Chondrocyte (in vitro differentiated cells): ENCODE results near the gene CAMK2N2. TPM values are rescaled to one million over a fixed set of nuclear protein-coding genes. Genes with fewer than 3 reads are reported as not detected.

Source experiments
- DNase-seq: peaks from one replicate; pipeline ENCODE4 v3.0.0; 2021; ENCODE audit warnings: mixed read lengths, low spot score
- H3K27ac Mint-ChIP-seq: one replicate; pipeline ENCODE4 v1.8.0; 2021; ENCODE audit warnings: mild to moderate bottlenecking, moderate library complexity, mixed read lengths; ENCODE audit not compliant: unreplicated experiment
- H3K27me3 Mint-ChIP-seq: 2 replicates; pipeline ENCODE4 v1.8.0; 2021; ENCODE audit warnings: low read depth, mixed read lengths
- H3K36me3 Mint-ChIP-seq: 2 replicates; pipeline ENCODE4 v1.8.0; 2021; ENCODE audit warnings: low read depth, mixed read lengths
- H3K4me1 Mint-ChIP-seq: 2 replicates; pipeline ENCODE4 v1.8.0; 2021; ENCODE audit warnings: low read depth, mild to moderate bottlenecking, mixed read lengths
- H3K4me3 Mint-ChIP-seq: one replicate; pipeline ENCODE4 v1.8.0; 2021; ENCODE audit warnings: mild to moderate bottlenecking, moderate library complexity, mixed read lengths; ENCODE audit not compliant: unreplicated experiment
- H3K9me3 Mint-ChIP-seq: 2 replicates; pipeline ENCODE4 v1.8.0; 2021; ENCODE audit warnings: low read depth, mixed read lengths
- total RNA-seq: library from RNA; stranded (reverse); gene quantifications from 3 replicates; pipeline ENCODE4 v1.2.1, GENCODE V29; 2021
- TF ChIP-seq, protein P1 (sequence below): fragments of 200-600 bp; sonication (generic); IDR thresholded peaks from 2 replicates; pipeline ENCODE4 v1.5.0; 2021; ENCODE audit warnings: antibody characterized with exemption, mild to moderate bottlenecking, moderate library complexity

Gene CAMK2N2
- total RNA-seq, 1 donor from 2014 or later = 3.2 TPM

DNA sequence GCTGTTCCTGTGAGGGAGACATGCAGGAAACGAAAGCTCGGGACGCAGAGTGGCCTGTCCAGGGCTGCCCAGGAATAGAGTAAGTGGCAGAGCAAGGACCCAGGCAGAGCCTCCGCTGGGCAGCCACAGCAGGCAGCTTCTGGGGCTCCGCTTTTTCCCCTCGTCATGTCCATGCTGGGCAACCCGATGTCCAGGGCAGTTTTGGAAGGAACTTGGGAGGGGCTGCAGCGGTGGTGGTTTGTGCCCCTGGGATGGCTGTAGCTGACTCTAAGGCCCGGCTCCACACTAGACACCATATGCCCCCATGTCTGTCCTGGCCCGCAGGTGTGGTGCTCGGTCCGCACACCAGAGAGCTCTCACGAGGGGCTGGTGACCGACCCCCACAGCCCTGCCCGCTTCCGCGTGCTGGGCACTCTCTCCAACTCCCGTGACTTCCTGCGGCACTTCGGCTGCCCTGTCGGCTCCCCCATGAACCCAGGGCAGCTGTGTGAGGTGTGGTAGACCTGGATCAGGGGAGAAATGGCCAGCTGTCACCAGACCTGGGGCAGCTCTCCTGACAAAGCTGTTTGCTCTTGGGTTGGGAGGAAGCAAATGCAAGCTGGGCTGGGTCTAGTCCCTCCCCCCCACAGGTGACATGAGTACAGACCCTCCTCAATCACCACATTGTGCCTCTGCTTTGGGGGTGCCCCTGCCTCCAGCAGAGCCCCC, 30.5 kb upstream of the CAMK2N2 start:
- Mint-ChIP-seq H3K9me3 (no peaks in the 10 kb centered on the region), H3K4me3 (no peak overlapping the region), H3K4me1 (no peaks in the 10 kb centered on the region), H3K36me3 (no peaks in the 10 kb centered on the region), H3K27me3 (no peaks in the 10 kb centered on the region), H3K27ac (no peak overlapping the region)
- DNase-seq = peak; percentile 86
- TF ChIP-seq, protein P1, sequence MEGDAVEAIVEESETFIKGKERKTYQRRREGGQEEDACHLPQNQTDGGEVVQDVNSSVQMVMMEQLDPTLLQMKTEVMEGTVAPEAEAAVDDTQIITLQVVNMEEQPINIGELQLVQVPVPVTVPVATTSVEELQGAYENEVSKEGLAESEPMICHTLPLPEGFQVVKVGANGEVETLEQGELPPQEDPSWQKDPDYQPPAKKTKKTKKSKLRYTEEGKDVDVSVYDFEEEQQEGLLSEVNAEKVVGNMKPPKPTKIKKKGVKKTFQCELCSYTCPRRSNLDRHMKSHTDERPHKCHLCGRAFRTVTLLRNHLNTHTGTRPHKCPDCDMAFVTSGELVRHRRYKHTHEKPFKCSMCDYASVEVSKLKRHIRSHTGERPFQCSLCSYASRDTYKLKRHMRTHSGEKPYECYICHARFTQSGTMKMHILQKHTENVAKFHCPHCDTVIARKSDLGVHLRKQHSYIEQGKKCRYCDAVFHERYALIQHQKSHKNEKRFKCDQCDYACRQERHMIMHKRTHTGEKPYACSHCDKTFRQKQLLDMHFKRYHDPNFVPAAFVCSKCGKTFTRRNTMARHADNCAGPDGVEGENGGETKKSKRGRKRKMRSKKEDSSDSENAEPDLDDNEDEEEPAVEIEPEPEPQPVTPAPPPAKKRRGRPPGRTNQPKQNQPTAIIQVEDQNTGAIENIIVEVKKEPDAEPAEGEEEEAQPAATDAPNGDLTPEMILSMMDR = no peak

DNA sequence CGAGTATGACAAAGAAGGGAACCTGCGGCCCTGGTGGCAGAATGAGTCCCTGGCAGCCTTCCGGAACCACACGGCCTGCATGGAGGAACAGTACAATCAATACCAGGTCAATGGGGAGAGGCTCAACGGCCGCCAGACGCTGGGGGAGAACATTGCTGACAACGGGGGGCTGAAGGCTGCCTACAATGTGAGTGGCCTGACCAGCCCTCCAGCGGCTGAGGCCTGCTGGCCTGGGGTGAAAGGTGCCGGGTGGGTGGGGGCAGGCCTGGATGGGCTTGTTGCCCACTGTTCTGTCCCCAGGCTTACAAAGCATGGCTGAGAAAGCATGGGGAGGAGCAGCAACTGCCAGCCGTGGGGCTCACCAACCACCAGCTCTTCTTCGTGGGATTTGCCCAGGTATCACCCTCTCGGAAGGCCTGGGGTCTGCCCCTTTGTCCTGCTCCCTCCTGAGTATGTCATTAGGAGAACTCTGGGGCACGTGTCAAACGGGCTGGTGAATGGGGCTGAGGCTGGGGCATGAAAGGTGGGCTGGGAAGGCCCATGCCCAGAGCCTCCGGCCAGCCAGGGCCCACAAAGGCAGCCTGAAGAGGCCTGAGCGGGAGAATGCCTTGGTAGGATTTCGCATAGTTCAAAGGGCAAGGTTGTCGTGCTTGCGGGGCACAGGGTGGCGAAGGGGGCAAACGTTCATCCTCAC, 29.8 kb upstream of the CAMK2N2 start:
- TF ChIP-seq, protein P1 = no peak
- peak; percentile 75 for DNase-seq
- H3K4me3 Mint-ChIP-seq = no peak overlapping the region
- peaks cover 2% of the 10 kb centered on the region for H3K27me3 Mint-ChIP-seq
- H3K4me1 Mint-ChIP-seq = no peaks in the 10 kb centered on the region
- H3K9me3 Mint-ChIP-seq = no peaks in the 10 kb centered on the region
- H3K36me3 Mint-ChIP-seq = no peaks in the 10 kb centered on the region
- H3K27ac Mint-ChIP-seq = no peak overlapping the region

DNA sequence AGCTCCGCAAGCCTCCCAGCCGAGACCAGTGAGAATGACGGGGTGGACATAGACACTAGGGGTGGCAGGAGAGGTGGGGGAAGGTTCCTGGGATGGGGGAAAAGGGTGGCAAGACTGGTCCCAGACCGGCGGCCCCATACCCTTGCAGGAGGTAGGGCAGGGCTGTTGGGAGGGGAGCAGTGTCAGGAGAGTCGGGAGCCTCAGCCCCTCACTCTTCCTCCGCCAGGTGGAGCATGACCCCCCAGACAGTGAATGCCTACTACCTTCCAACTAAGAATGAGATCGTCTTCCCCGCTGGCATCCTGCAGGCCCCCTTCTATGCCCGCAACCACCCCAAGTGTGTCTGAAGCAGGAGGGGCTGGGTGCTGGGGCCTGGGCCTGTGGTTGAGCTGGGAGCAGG, 29.0 kb upstream of the CAMK2N2 start:
- peak; percentile 71 for DNase-seq
- H3K4me1 Mint-ChIP-seq = no peaks in the 10 kb centered on the region
- no peaks in the 10 kb centered on the region for H3K36me3 Mint-ChIP-seq
- no peaks in the 10 kb centered on the region for H3K9me3 Mint-ChIP-seq
- H3K4me3 Mint-ChIP-seq = no peak overlapping the region
- H3K27ac Mint-ChIP-seq = no peak overlapping the region
- H3K27me3 Mint-ChIP-seq = peaks cover 4% of the 10 kb centered on the region
- TF ChIP-seq, protein P1 = no peak

DNA sequence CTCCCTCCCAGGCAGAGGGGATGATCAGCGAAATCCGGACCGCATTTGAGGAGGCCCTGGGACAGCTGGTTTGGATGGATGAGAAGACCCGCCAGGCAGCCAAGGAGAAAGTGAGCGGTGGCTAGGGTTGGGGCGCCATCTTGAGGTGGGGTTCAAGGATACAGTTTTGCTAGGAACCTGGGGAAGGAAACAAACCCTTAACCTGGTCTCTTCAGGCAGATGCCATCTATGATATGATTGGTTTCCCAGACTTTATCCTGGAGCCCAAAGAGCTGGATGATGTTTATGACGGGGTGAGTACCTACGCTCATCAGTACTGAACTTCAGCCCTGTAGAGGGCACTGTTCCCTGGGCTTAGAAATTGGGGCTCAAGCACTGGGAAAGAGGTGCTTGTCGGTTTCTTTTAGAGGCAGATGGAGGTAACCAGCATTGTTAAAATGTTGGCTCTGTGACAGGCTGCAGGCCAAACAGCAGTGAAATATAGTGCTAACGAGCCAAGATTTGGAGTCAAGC, 28.1 kb upstream of the CAMK2N2 start:
- no peak overlapping the region for H3K27ac Mint-ChIP-seq
- no peaks in the 10 kb centered on the region for H3K9me3 Mint-ChIP-seq
- H3K27me3 Mint-ChIP-seq = peaks cover 4% of the 10 kb centered on the region
- no peak overlapping the region for H3K4me3 Mint-ChIP-seq
- DNase-seq = peak; percentile 56
- no peaks in the 10 kb centered on the region for H3K36me3 Mint-ChIP-seq
- H3K4me1 Mint-ChIP-seq = peaks cover 5% of the 10 kb centered on the region
- TF ChIP-seq, protein P1 = peak; percentile 86

DNA sequence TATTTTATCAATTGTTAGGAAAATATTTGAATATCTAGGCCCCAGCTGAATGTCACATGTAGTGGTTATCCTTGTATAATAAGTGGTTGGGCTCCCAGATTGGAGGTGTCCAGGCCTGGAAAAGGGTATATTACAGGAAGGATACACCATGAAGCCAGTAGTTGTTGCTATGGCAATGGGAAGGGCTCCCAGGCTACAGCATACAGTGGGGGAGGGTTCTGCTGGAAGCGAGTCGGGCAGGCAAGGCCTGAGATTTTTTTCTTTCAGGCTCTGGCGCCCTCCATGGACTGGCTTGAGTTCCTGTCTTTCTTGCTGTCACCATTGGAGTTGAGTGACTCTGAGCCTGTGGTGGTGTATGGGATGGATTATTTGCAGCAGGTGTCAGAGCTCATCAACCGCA, 23.3 kb upstream of the CAMK2N2 start:
- Mint-ChIP-seq H3K4me1 (peaks cover 5% of the 10 kb centered on the region), H3K27me3 (peaks cover 10% of the 10 kb centered on the region), H3K36me3 (no peaks in the 10 kb centered on the region), H3K9me3 (no peaks in the 10 kb centered on the region), H3K4me3 (no peak overlapping the region), H3K27ac (no peak overlapping the region)
- TF ChIP-seq, protein P1 = peak; percentile 75
- DNase-seq = no peak
